AG09309 (cell line): ENCODE data around the gene PCDHGA8.
"Not testable (repeated sequence)": the region's sequence is repeated elsewhere in the genome, so short reads cannot be mapped to it uniquely, and the experiment has no call there.

ENCODE experiments used
- DNase-seq: peaks from one replicate; pipeline ENCODE4 v3.0.0-alpha.2; 2010; ENCODE audit warnings: low read depth
- H3K4me3 ChIP-seq: 2 replicates; pipeline ENCODE4 v1.5.1; 2011; ENCODE audit warnings: mild to moderate bottlenecking, low read depth, low read length, moderate library complexity; ENCODE audit not compliant: control insufficient read depth
- TF ChIP-seq, protein P1 (sequence below): IDR thresholded peaks from 2 replicates; pipeline ENCODE4 v1.5.1; 2011; ENCODE audit warnings: mild to moderate bottlenecking, low read depth, low read length, inconsistent platforms; ENCODE audit not compliant: insufficient read depth, control insufficient read depth; ENCODE audit errors: missing control alignments

PCDHGA8 gene

DNA sequence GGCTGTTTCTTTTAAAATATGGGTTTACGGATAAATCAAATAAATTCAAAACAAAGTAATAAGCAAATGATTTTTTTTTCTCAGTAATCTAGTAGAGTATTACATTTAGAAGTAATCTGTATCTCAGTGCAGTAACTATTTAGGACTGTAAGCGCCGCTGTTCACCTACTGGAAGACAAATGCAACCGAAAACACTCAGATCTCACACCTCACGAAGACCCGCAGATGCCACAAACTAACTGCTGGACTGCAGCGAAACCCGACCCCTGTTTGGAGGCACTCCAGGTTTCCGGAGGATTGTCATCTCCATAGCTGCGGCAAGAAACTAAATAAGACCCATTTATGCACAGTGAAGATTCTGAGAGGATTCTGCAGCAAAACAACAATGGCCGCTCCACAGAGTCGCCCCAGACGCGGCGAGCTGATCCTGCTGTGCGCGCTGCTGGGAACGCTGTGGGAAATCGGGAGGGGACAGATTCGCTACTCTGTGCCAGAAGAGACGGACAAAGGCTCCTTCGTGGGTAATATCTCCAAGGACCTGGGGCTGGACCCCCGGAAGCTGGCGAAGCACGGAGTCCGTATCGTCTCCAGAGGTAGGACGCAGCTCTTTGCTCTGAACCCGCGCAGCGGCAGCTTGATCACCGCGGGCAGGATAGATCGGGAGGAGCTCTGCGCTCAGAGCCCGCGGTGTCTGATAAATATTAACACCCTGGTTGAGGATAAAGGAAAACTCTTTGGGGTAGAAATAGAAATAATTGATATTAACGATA lies at the start of gene PCDHGA8:
TSS of gene PCDHGA8 (plus strand) at position 205 of the 770 bp plus-strand sequence. CDS start at position 386, 181 bp downstream.
- no peak for DNase-seq
- TF ChIP-seq, protein P1, sequence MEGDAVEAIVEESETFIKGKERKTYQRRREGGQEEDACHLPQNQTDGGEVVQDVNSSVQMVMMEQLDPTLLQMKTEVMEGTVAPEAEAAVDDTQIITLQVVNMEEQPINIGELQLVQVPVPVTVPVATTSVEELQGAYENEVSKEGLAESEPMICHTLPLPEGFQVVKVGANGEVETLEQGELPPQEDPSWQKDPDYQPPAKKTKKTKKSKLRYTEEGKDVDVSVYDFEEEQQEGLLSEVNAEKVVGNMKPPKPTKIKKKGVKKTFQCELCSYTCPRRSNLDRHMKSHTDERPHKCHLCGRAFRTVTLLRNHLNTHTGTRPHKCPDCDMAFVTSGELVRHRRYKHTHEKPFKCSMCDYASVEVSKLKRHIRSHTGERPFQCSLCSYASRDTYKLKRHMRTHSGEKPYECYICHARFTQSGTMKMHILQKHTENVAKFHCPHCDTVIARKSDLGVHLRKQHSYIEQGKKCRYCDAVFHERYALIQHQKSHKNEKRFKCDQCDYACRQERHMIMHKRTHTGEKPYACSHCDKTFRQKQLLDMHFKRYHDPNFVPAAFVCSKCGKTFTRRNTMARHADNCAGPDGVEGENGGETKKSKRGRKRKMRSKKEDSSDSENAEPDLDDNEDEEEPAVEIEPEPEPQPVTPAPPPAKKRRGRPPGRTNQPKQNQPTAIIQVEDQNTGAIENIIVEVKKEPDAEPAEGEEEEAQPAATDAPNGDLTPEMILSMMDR, result peak; percentile 44
- peak within 1 kb of the TSS; percentile 43 for H3K4me3 ChIP-seq

DNA sequence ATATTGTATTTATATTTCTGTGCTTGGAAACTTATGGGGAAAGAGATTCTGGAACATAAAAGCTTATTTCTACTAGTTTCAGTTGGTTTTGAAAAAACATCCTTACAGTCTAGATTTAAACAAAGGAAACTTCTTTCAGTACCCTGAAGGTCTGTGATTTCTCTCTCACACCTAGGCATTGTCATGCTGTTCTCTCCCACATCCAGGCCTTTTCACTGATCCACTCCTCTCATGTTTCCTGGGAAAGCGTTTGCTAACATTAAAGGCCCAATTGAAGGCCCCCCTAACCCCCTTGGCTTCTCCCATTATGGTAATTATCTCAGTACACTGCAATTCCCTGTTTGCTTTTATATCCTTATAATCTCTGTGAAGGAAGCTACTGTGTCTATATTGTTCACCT lies 49.7 kb upstream of the PCDHGA8 start:
- H3K4me3 ChIP-seq, result no peak overlapping the region
- TF ChIP-seq, protein P1, result no peak
- DNase-seq, result no peak

DNA sequence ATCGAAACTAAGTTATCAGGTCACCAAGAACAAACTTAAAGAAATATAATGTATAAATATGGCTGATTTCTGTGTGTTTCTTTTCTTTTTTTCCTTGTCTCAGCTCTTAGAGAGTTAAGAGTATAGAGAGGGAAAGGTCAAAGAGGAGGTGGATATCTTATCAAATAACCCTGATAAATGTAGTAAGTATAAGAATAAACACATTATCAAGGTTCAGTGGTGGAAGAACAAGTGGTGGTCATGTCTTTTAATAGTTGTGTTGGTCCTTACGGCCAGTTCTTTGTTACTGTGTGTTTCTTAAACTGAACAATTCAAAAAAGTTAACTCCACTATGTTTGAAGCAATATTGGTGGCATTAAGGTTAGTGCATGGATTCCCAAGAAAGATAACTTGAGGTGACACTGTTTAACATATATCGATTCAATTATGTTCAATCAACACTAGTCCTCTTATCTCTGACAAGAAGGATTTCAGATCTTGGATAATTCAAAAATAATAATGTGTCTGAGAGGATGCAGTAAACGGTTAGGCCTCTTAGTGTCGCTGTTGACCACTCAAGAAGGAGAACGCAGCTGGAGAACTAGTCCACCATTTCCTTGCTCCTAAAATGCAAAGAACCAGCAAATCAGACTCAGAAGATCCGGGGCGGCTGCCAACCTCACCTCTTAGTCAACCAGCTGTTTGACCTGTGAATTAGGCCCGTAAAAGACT lies 49.0 kb upstream of the PCDHGA8 start, which contains the start of gene PCDHGA3:
TSS of gene PCDHGA3 (plus strand) at position 588 of the 711 bp plus-strand sequence. CDS start 205 bp downstream, outside the sequence.
- TF ChIP-seq, protein P1, result peak; percentile 61
- H3K4me3 ChIP-seq, result peak within 1 kb of the TSS; percentile 38
- DNase-seq, result no peak

DNA sequence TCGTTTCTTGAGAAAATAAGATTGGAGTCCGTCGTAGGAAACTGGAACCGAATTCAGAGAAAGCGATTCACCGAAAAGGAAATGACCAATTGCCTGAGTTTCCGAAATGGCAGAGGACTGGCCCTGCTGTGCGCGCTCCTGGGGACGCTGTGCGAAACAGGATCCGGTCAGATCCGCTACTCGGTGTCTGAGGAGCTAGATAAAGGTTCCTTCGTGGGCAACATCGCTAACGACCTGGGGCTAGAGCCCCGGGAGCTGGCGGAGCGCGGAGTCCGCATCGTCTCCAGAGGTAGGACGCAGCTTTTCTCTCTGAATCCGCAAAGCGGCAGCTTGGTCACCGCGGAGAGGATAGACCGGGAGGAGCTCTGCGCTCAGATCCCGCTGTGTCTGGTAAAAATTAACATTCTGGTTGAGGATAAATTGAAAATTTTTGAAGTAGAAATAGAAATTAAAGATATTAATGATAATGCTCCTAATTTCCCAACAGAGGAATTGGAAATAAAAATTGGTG lies 48.4 kb upstream of the PCDHGA8 start:
- TF ChIP-seq, protein P1, result no peak
- H3K4me3 ChIP-seq, result peak overlapping the region; percentile 38
- no peak for DNase-seq

DNA sequence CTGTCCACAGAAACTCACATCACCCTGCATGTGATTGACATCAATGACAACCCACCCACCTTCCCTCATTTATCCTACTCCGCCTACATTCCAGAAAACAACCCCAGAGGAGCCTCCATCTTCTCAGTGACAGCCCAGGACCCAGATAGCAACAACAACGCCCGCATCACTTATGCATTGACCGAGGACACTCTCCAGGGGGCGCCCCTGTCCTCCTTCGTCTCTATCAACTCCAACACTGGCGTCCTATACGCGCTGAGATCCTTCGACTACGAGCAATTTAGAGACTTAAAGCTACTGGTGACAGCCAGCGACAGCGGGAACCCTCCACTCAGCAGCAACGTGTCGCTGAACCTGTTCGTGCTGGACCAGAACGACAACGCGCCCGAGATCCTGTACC lies 47.1 kb upstream of the PCDHGA8 start:
- H3K4me3 ChIP-seq, result no peak overlapping the region
- DNase-seq, result no peak
- TF ChIP-seq, protein P1, result no peak

DNA sequence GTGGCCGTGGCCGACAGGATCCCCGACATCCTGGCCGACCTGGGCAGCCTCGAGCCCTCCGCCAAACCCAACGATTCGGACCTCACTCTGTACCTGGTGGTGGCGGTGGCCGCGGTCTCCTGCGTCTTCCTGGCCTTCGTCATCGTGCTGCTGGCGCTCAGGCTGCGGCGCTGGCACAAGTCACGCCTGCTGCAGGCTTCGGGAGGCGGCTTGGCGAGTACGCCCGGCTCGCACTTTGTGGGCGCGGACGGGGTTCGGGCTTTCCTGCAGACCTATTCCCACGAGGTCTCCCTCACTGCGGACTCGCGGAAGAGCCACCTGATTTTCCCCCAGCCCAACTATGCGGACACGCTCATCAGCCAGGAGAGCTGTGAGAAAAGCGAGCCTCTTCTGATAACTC lies 46.4 kb upstream of the PCDHGA8 start:
- not testable (repeated sequence) for H3K4me3 ChIP-seq, DNase-seq
